ENCODE data around the gene PTX4. TPM values are rescaled to one million over a fixed set of nuclear protein-coding genes. Genes with fewer than 3 reads are reported as not detected.
"Not testable (repeated sequence)": the region's sequence is repeated elsewhere in the genome, so short reads cannot be mapped to it uniquely, and the experiment has no call there.

PTX4 gene
- total RNA-seq, 1 experiment from 2014 or later: not detected

GRCh38 chr16:1472974-1473373 lies 15.8 kb downstream of the PTX4 start:
- Histone ChIP-seq H3K4me2 (ENCODE audit: low read depth, low read length, poor library complexity, severe bottlenecking) (no peak overlapping the region), H3K4me1 (ENCODE audit: low read length) (peaks cover 12% of the 10 kb centered on the region), H3K4me3 (ENCODE audit: low read length) (no peak overlapping the region), H3K9ac (ENCODE audit: low read length) (no peak overlapping the region), H3K27me3 (ENCODE audit: low read length) (no peaks in the 10 kb centered on the region), H3K27ac (ENCODE audit: low read length) (no peak overlapping the region), H2AFZ (ENCODE audit: low read length) (no peak overlapping the region), H4K20me1 (ENCODE audit: insufficient read depth, low read depth, low read length) (no peaks in the 10 kb centered on the region), H3K36me3 (ENCODE audit: insufficient read depth, low read length) (no peaks in the 10 kb centered on the region), H3K9me2 (replicated peaks; ENCODE audit: insufficient read depth, low read length) (no peaks in the 10 kb centered on the region), H3K9me3 (ENCODE audit: low read length) (no peaks in the 10 kb centered on the region), H3K79me2 (ENCODE audit: low read length) (peaks cover 7% of the 10 kb centered on the region)
- no peak for DNase-seq

- H3K9ac ChIP-seq (ENCODE audit: low read length): no peak overlapping the region
- no peak overlapping the region for H2AFZ ChIP-seq (ENCODE audit: low read length)
- no peaks in the 10 kb centered on the region for H3K9me2 ChIP-seq (replicated peaks; ENCODE audit: insufficient read depth, low read length)
- H3K79me2 ChIP-seq (ENCODE audit: low read length): peaks cover 7% of the 10 kb centered on the region
- H3K4me1 ChIP-seq (ENCODE audit: low read length): peaks cover 12% of the 10 kb centered on the region
- no peak overlapping the region for H3K27ac ChIP-seq (ENCODE audit: low read length)
- H3K27me3 ChIP-seq (ENCODE audit: low read length): no peaks in the 10 kb centered on the region
- no peaks in the 10 kb centered on the region for H3K9me3 ChIP-seq (ENCODE audit: low read length)
- H4K20me1 ChIP-seq (ENCODE audit: insufficient read depth, low read depth, low read length): no peaks in the 10 kb centered on the region
- H3K36me3 ChIP-seq (ENCODE audit: insufficient read depth, low read length): no peaks in the 10 kb centered on the region
- DNase-seq: no peak
- no peak overlapping the region for H3K4me3 ChIP-seq (ENCODE audit: low read length)
- H3K4me2 ChIP-seq (ENCODE audit: low read depth, low read length, poor library complexity, severe bottlenecking): no peak overlapping the region
These were observed 17.1 kb downstream of the PTX4 start for GRCh38 chr16:1471569-1472194.

DNA sequence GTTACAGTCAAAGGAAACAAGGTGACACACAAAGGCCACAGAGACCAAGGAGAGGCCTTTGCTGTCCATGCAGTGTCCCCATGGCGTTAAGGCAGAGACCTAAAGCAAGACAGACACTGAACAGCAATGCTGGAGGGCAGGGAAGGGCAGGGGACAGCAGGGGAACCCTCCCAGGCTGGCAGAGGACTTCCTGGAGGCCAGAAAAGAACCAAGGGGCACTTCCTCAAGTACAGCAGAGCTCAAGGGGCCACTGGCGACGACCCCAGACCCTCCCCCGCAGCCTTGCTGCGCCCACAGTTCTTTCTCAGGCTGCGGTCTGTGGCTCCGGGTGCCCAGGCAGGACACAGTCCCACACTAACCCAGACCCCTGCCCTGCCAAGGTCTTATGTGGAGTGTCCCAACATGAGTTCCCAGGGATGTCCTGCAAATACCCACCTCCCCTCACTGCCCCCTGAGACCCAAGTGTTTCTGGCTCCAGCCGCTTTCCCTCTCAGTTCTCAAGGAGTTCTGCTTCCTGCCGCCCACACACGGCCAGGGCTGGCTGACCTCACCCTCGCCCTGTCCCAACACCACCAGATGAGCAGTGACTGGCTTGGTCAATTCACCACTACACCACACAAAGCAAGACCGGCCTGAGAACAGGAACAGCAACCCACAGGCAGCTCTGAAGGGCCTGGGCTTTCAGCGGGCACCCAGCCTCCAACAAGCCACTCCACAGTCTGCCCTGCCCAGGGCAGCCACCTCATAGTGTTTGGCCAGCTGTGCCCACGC lies 18.1 kb downstream of the PTX4 start:
- Histone ChIP-seq H3K9me2 (replicated peaks; ENCODE audit: insufficient read depth, low read length) (no peaks in the 10 kb centered on the region), H3K4me3 (ENCODE audit: low read length) (no peak overlapping the region), H3K9me3 (ENCODE audit: low read length) (no peaks in the 10 kb centered on the region), H3K4me2 (ENCODE audit: low read depth, low read length, poor library complexity, severe bottlenecking) (no peak overlapping the region), H4K20me1 (ENCODE audit: insufficient read depth, low read depth, low read length) (no peaks in the 10 kb centered on the region), H3K36me3 (ENCODE audit: insufficient read depth, low read length) (no peaks in the 10 kb centered on the region), H3K79me2 (ENCODE audit: low read length) (peaks cover 7% of the 10 kb centered on the region), H3K27me3 (ENCODE audit: low read length) (no peaks in the 10 kb centered on the region), H3K27ac (ENCODE audit: low read length) (no peak overlapping the region), H3K4me1 (ENCODE audit: low read length) (peaks cover 11% of the 10 kb centered on the region), H2AFZ (ENCODE audit: low read length) (no peak overlapping the region), H3K9ac (ENCODE audit: low read length) (no peak overlapping the region)
- no peak for DNase-seq

GRCh38 chr16:1469693-1470201 lies 19.0 kb downstream of the PTX4 start:
- Histone ChIP-seq H3K36me3 (ENCODE audit: insufficient read depth, low read length) (no peaks in the 10 kb centered on the region), H3K27me3 (ENCODE audit: low read length) (no peaks in the 10 kb centered on the region), H4K20me1 (ENCODE audit: insufficient read depth, low read depth, low read length) (no peaks in the 10 kb centered on the region), H3K9me3 (ENCODE audit: low read length) (no peaks in the 10 kb centered on the region), H3K4me1 (ENCODE audit: low read length) (peaks cover 4% of the 10 kb centered on the region), H3K9ac (ENCODE audit: low read length) (no peak overlapping the region), H3K79me2 (ENCODE audit: low read length) (peaks cover 7% of the 10 kb centered on the region), H3K9me2 (replicated peaks; ENCODE audit: insufficient read depth, low read length) (no peaks in the 10 kb centered on the region), H3K4me3 (ENCODE audit: low read length) (no peak overlapping the region), H3K4me2 (ENCODE audit: low read depth, low read length, poor library complexity, severe bottlenecking) (no peak overlapping the region), H3K27ac (ENCODE audit: low read length) (no peak overlapping the region), H2AFZ (ENCODE audit: low read length) (no peak overlapping the region)
- no peak for DNase-seq

DNA sequence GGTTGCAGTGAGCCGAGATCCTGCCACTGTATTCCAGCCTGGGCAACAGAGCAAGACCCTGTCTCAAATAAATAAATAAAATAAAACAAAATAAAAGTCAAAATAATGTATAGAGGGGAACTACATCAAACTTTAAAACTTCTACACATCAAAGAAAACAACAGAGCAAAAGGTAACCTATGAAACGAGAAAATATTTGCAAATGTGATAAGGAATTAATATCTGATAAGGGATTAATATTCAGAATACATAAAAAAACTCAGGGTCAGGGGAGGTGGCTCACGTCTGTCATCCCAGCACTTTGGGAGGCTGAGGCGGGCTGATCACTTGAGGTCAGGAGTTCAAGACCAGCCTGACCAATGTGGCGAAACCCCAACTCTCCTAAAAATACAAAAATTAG lies 19.6 kb downstream of the PTX4 start:
- not testable (repeated sequence) for DNase-seq; H2AFZ ChIP-seq (ENCODE audit: low read length); H3K9ac ChIP-seq (ENCODE audit: low read length); H3K9me2 ChIP-seq (replicated peaks; ENCODE audit: insufficient read depth, low read length); H3K79me2 ChIP-seq (ENCODE audit: low read length); H3K36me3 ChIP-seq (ENCODE audit: insufficient read depth, low read length); H3K4me1 ChIP-seq (ENCODE audit: low read length); H3K27ac ChIP-seq (ENCODE audit: low read length); H3K9me3 ChIP-seq (ENCODE audit: low read length); H4K20me1 ChIP-seq (ENCODE audit: insufficient read depth, low read depth, low read length); H3K4me3 ChIP-seq (ENCODE audit: low read length); H3K27me3 ChIP-seq (ENCODE audit: low read length); H3K4me2 ChIP-seq (ENCODE audit: low read depth, low read length, poor library complexity, severe bottlenecking)

- Histone ChIP-seq H4K20me1 (ENCODE audit: insufficient read depth, low read depth, low read length) (no peaks in the 10 kb centered on the region), H3K36me3 (ENCODE audit: insufficient read depth, low read length) (no peaks in the 10 kb centered on the region), H3K9ac (ENCODE audit: low read length) (no peak overlapping the region), H3K27ac (ENCODE audit: low read length) (no peak overlapping the region), H2AFZ (ENCODE audit: low read length) (no peak overlapping the region), H3K4me3 (ENCODE audit: low read length) (no peak overlapping the region), H3K27me3 (ENCODE audit: low read length) (no peaks in the 10 kb centered on the region), H3K4me1 (ENCODE audit: low read length) (no peaks in the 10 kb centered on the region), H3K4me2 (ENCODE audit: low read depth, low read length, poor library complexity, severe bottlenecking) (no peak overlapping the region), H3K9me3 (ENCODE audit: low read length) (no peaks in the 10 kb centered on the region), H3K9me2 (replicated peaks; ENCODE audit: insufficient read depth, low read length) (no peaks in the 10 kb centered on the region), H3K79me2 (ENCODE audit: low read length) (no peaks in the 10 kb centered on the region)
- no peak for DNase-seq
These were observed 20.3 kb downstream of the PTX4 start for GRCh38 chr16:1468426-1468810.

DNA sequence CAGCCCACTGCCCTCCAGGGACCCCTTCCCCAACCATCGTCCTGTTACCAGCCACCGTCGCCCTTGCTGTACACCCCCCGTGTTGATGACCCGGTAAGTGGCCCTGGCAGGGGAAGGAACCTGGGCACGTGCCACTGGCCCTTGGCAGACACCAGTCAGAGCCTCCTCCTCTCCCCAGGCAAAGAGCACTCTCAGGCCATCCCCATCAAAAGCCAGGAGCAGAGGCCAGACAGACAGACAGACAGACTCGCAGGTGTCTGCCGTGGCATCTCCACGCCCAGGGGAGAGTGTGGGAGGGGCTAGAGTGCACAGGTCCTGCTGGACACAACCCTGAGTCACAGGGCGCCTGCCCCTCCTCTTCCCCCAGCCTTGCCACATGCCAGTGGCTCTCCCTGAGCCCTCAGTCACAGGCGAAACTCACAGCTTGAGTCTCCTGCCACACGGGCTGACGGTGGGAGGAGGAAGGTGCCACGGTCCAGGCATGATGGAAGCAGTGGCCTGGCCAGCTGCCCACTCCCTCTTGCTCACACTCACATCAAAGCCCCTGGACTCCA lies 21.7 kb downstream of the PTX4 start:
- H3K36me3 ChIP-seq (ENCODE audit: insufficient read depth, low read length): no peaks in the 10 kb centered on the region
- no peaks in the 10 kb centered on the region for H4K20me1 ChIP-seq (ENCODE audit: insufficient read depth, low read depth, low read length)
- no peak overlapping the region for H3K27ac ChIP-seq (ENCODE audit: low read length)
- no peaks in the 10 kb centered on the region for H3K9me3 ChIP-seq (ENCODE audit: low read length)
- DNase-seq: no peak
- no peaks in the 10 kb centered on the region for H3K79me2 ChIP-seq (ENCODE audit: low read length)
- no peaks in the 10 kb centered on the region for H3K4me1 ChIP-seq (ENCODE audit: low read length)
- no peaks in the 10 kb centered on the region for H3K27me3 ChIP-seq (ENCODE audit: low read length)
- H3K4me2 ChIP-seq (ENCODE audit: low read depth, low read length, poor library complexity, severe bottlenecking): no peak overlapping the region
- no peak overlapping the region for H3K9ac ChIP-seq (ENCODE audit: low read length)
- no peak overlapping the region for H3K4me3 ChIP-seq (ENCODE audit: low read length)
- no peaks in the 10 kb centered on the region for H3K9me2 ChIP-seq (replicated peaks; ENCODE audit: insufficient read depth, low read length)
- H2AFZ ChIP-seq (ENCODE audit: low read length): no peak overlapping the region

DNA sequence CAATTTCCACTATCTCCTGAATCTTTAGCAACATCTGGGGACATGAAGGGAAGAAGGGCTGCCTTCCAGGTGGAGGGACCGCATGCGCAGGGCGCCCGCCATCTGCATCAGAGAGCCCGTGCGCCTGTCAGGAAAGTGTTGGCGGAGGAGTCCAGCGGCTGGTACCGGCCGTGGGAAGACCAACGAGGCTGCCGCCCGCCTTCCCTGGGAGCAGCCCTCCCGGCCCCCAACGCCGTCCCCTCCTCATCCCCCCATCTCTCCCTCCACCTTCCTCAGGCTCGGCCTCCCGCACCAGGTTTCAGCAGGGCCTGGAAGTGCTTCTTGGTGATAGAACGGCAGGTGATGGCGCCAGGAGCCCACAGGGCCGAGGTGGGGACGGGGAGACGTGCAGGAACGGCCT lies 22.7 kb downstream of the PTX4 start:
- Histone ChIP-seq H3K4me3 (ENCODE audit: low read length) (no peak overlapping the region), H4K20me1 (ENCODE audit: insufficient read depth, low read depth, low read length) (no peaks in the 10 kb centered on the region), H3K9me2 (replicated peaks; ENCODE audit: insufficient read depth, low read length) (no peaks in the 10 kb centered on the region), H3K9ac (ENCODE audit: low read length) (no peak overlapping the region), H3K36me3 (ENCODE audit: insufficient read depth, low read length) (no peaks in the 10 kb centered on the region), H3K4me1 (ENCODE audit: low read length) (no peaks in the 10 kb centered on the region), H2AFZ (ENCODE audit: low read length) (no peak overlapping the region), H3K27ac (ENCODE audit: low read length) (no peak overlapping the region), H3K4me2 (ENCODE audit: low read depth, low read length, poor library complexity, severe bottlenecking) (no peak overlapping the region), H3K9me3 (ENCODE audit: low read length) (no peaks in the 10 kb centered on the region), H3K27me3 (ENCODE audit: low read length) (no peaks in the 10 kb centered on the region), H3K79me2 (ENCODE audit: low read length) (no peaks in the 10 kb centered on the region)
- DNase-seq: no peak
